DMS79 treated with DMSO at 0.1 percent for 48 hours (cell line): ENCODE results near the gene RASGRP4.
"Not testable (repeated sequence)": the region's sequence is repeated elsewhere in the genome, so short reads cannot be mapped to it uniquely, and the experiment has no call there.

ENCODE experiments used
- DNase-seq: peaks from one replicate; lab custom pipeline; 2025; lab: John Stamatoyannopoulos, UW

Gene RASGRP4

GRCh38 chr19:38425810-38426466 is at the start of gene RASGRP4:
TSS of gene RASGRP4 (minus strand) at chr19:38426219. CDS start at chr19:38426091, 128 bp downstream.
- DNase-seq = no peak

- no peak for DNase-seq
Observed at GRCh38 chr19:38475176-38475575, 49.2 kb upstream of the RASGRP4 start.

- DNase-seq = no peak
Observed at GRCh38 chr19:38473201-38473600, 47.2 kb upstream of the RASGRP4 start.

- not testable (repeated sequence) for DNase-seq
Observed at GRCh38 chr19:38472725-38473124, 46.7 kb upstream of the RASGRP4 start.

GRCh38 chr19:38470788-38471480 is 44.9 kb upstream of the RASGRP4 start:
- no peak for DNase-seq

- no peak for DNase-seq
Observed at GRCh38 chr19:38469151-38469550, 43.1 kb upstream of the RASGRP4 start.

GRCh38 chr19:38467541-38468525 is 41.8 kb upstream of the RASGRP4 start:
- no peak for DNase-seq

- DNase-seq = no peak
Observed at GRCh38 chr19:38466050-38466449, 40.0 kb upstream of the RASGRP4 start.

- DNase-seq = no peak
Observed at GRCh38 chr19:38464421-38465082, 38.5 kb upstream of the RASGRP4 start.

GRCh38 chr19:38463365-38463764 is 37.3 kb upstream of the RASGRP4 start:
- no peak for DNase-seq

- DNase-seq = no peak
Observed at GRCh38 chr19:38458991-38459390, 33.0 kb upstream of the RASGRP4 start.

- no peak for DNase-seq
Observed at GRCh38 chr19:38457690-38458405, 31.8 kb upstream of the RASGRP4 start.

GRCh38 chr19:38457202-38457601 is 31.2 kb upstream of the RASGRP4 start:
- no peak for DNase-seq

- DNase-seq = no peak
Observed at GRCh38 chr19:38455031-38455430, 29.0 kb upstream of the RASGRP4 start.

- DNase-seq = no peak
Observed at GRCh38 chr19:38453596-38453995, 27.6 kb upstream of the RASGRP4 start.

GRCh38 chr19:38452430-38453366 is 26.7 kb upstream of the RASGRP4 start:
- DNase-seq = no peak

- no peak for DNase-seq
Observed at GRCh38 chr19:38451629-38452028, 25.6 kb upstream of the RASGRP4 start.

GRCh38 chr19:38451036-38451435 is 25.0 kb upstream of the RASGRP4 start:
- DNase-seq = no peak

- no peak for DNase-seq
Observed at GRCh38 chr19:38449518-38449917, 23.5 kb upstream of the RASGRP4 start.

GRCh38 chr19:38448225-38448624 is 22.2 kb upstream of the RASGRP4 start:
- DNase-seq = no peak
